HEK293 (cell line): Measurements from ENCODE around the gene HSPH1.

Experiments used
- CTCF ChIA-PET: fragments of 350-600 bp; formaldehyde crosslinking; extraction: SDS; loops from one replicate; lab custom pipeline; 2021; ENCODE audit warnings: antibody characterized with exemption; lab: Yijun Ruan, JAX
- POLR2A ChIA-PET: fragments of 300-600 bp; formaldehyde crosslinking; extraction: SDS; loops from one replicate; lab custom pipeline; 2020; ENCODE audit warnings: antibody characterized with exemption, inconsistent platforms; lab: Yijun Ruan, JAX
- H3K27ac ChIP-seq: fragments of 200-500 bp; sonication (Bioruptor generic); 2 replicates; pipeline ENCODE4 v1.5.1; 2014; ENCODE audit warnings: low read depth, low read length, control low read depth, inconsistent platforms; ENCODE audit errors: extremely low read depth
- H3K36me3 ChIP-seq, 2 experiments: fragments of 200-500 bp in 1 of 2; sonication (Bioruptor generic) in 1 of 2; 1 replicate in 1 of 2; 2 replicates in 1 of 2; pipeline ENCODE4 v1.5.1; 2014 to 2017; ENCODE audit warnings: inconsistent platforms in 2 of 2, low read length in 2 of 2; ENCODE audit not compliant: control insufficient read depth in 2 of 2, insufficient read depth in 1 of 2
- H3K4me1 ChIP-seq: fragments of 200-500 bp; sonication (Bioruptor generic); 2 replicates; pipeline ENCODE4 v1.5.1; 2014; ENCODE audit warnings: mild to moderate bottlenecking, low read length, inconsistent platforms; ENCODE audit not compliant: control insufficient read depth, insufficient read depth
- H3K4me3 ChIP-seq: 2 replicates; pipeline ENCODE4 v1.5.1; 2011; ENCODE audit warnings: low read depth, mild to moderate bottlenecking, control low read depth, low read length, moderate library complexity
- H3K9me3 ChIP-seq: fragments of 200-500 bp; sonication (Bioruptor generic); 2 replicates; pipeline ENCODE4 v1.5.1; 2014; ENCODE audit warnings: low read depth, low read length, inconsistent platforms; ENCODE audit not compliant: control insufficient read depth, insufficient read depth
- EGR2 ChIP-seq: fragments of 450-650 bp; formaldehyde crosslinking; IDR thresholded peaks from 2 replicates; pipeline ENCODE4 v1.5.1; 2016; ENCODE audit warnings: low read depth, missing biosample characterization, missing genetic modification characterization
- FEZF1 ChIP-seq: fragments of 450-650 bp; formaldehyde crosslinking; IDR thresholded peaks from 2 replicates; pipeline ENCODE4 v1.5.1; 2016; ENCODE audit warnings: missing biosample characterization, missing genetic modification characterization
- KLF1 ChIP-seq: fragments of 450-650 bp; formaldehyde crosslinking; IDR thresholded peaks from 2 replicates; pipeline ENCODE4 v1.5.1; 2016; ENCODE audit warnings: missing biosample characterization, missing genetic modification characterization
- REPIN1 ChIP-seq: fragments of 450-650 bp; formaldehyde crosslinking; IDR thresholded peaks from 2 replicates; pipeline ENCODE4 v1.5.1; 2017; ENCODE audit warnings: missing biosample characterization, missing genetic modification characterization, low read depth
- SP2 ChIP-seq: fragments of 450-650 bp; formaldehyde crosslinking; IDR thresholded peaks from 2 replicates; pipeline ENCODE4 v1.5.1; 2016; ENCODE audit warnings: missing biosample characterization, missing genetic modification characterization
- YY2 ChIP-seq: fragments of 450-650 bp; formaldehyde crosslinking; IDR thresholded peaks from 2 replicates; pipeline ENCODE4 v1.5.1; 2016; ENCODE audit warnings: missing biosample characterization, missing genetic modification characterization
- ZBTB17 ChIP-seq: fragments of 450-650 bp; formaldehyde crosslinking; IDR thresholded peaks from 2 replicates; pipeline ENCODE4 v1.5.1; 2016; ENCODE audit warnings: missing biosample characterization, missing genetic modification characterization
- ZIC2 ChIP-seq: fragments of 450-650 bp; formaldehyde crosslinking; IDR thresholded peaks from 2 replicates; pipeline ENCODE4 v1.5.1; 2016; ENCODE audit warnings: missing biosample characterization, missing genetic modification characterization
- ZNF138 ChIP-seq: fragments of 450-650 bp; formaldehyde crosslinking; IDR thresholded peaks from 2 replicates; pipeline ENCODE4 v1.5.1; 2016; ENCODE audit warnings: missing biosample characterization, missing genetic modification characterization, borderline replicate concordance
- ZNF16 ChIP-seq: fragments of 450-650 bp; formaldehyde crosslinking; IDR thresholded peaks from 2 replicates; pipeline ENCODE4 v1.5.1; 2016; ENCODE audit warnings: low read depth, missing biosample characterization, missing genetic modification characterization
- ZNF211 ChIP-seq: fragments of 450-650 bp; formaldehyde crosslinking; IDR thresholded peaks from 2 replicates; pipeline ENCODE4 v1.5.1; 2016; ENCODE audit warnings: low read depth, missing biosample characterization, missing genetic modification characterization
- ZNF24 ChIP-seq: fragments of 450-650 bp; formaldehyde crosslinking; IDR thresholded peaks from 2 replicates; pipeline ENCODE4 v1.5.1; 2016; ENCODE audit warnings: missing biosample characterization, missing genetic modification characterization
- ZNF341 ChIP-seq: fragments of 450-650 bp; formaldehyde crosslinking; IDR thresholded peaks from 2 replicates; pipeline ENCODE4; 2016; ENCODE audit warnings: low read depth, missing biosample characterization, missing genetic modification characterization
- ZNF350 ChIP-seq: fragments of 450-650 bp; formaldehyde crosslinking; IDR thresholded peaks from 2 replicates; pipeline ENCODE4 v1.5.0; 2017; ENCODE audit warnings: missing biosample characterization, mild to moderate bottlenecking, missing genetic modification characterization
- ZNF354C ChIP-seq: fragments of 450-650 bp; formaldehyde crosslinking; IDR thresholded peaks from 2 replicates; pipeline ENCODE4 v1.5.1; 2016; ENCODE audit warnings: missing biosample characterization, missing genetic modification characterization, low read depth, borderline replicate concordance
- ZNF48 ChIP-seq: fragments of 450-650 bp; formaldehyde crosslinking; IDR thresholded peaks from 2 replicates; pipeline ENCODE4 v1.5.1; 2016; ENCODE audit warnings: missing biosample characterization, missing genetic modification characterization
- ZNF501 ChIP-seq: fragments of 450-650 bp; formaldehyde crosslinking; IDR thresholded peaks from 2 replicates; pipeline ENCODE4 v1.5.1; 2016; ENCODE audit warnings: missing biosample characterization, missing genetic modification characterization
- ZNF549 ChIP-seq: fragments of 450-650 bp; IDR thresholded peaks from 2 replicates; pipeline ENCODE4 v1.5.1; 2018; ENCODE audit warnings: missing biosample characterization, missing genetic modification characterization, mild to moderate bottlenecking, inconsistent platforms, moderate library complexity
- ZNF571 ChIP-seq: fragments of 450-650 bp; formaldehyde crosslinking; IDR thresholded peaks from 2 replicates; pipeline ENCODE4 v1.5.0; 2017; ENCODE audit warnings: missing biosample characterization, missing genetic modification characterization
- ZNF660 ChIP-seq: fragments of 450-650 bp; IDR thresholded peaks from 2 replicates; pipeline ENCODE4 v1.5.1; 2018; ENCODE audit warnings: missing biosample characterization, mild to moderate bottlenecking, missing genetic modification characterization
- ZNF776 ChIP-seq: fragments of 450-650 bp; formaldehyde crosslinking; IDR thresholded peaks from 2 replicates; pipeline ENCODE4 v1.5.0; 2017; ENCODE audit warnings: missing biosample characterization, missing genetic modification characterization, borderline replicate concordance
- ZNF777 ChIP-seq: fragments of 450-650 bp; formaldehyde crosslinking; IDR thresholded peaks from 2 replicates; pipeline ENCODE4 v1.5.1; 2017; ENCODE audit warnings: missing biosample characterization, missing genetic modification characterization, borderline replicate concordance
- TF ChIP-seq, protein P1 (sequence below): fragments of 450-650 bp; formaldehyde crosslinking; IDR thresholded peaks from 2 replicates; pipeline ENCODE4 v1.5.1; 2016; ENCODE audit warnings: missing biosample characterization, missing genetic modification characterization
- TF ChIP-seq, protein P2 (sequence below): fragments of 450-650 bp; formaldehyde crosslinking; IDR thresholded peaks from 2 replicates; pipeline ENCODE4 v1.5.1; 2016; ENCODE audit warnings: missing biosample characterization, missing genetic modification characterization
- TF ChIP-seq, protein P3 (sequence below): fragments of 450-650 bp; formaldehyde crosslinking; conservative IDR thresholded peaks from 2 replicates; pipeline ENCODE4 v1.5.1; 2016; ENCODE audit warnings: low read depth, missing biosample characterization, missing genetic modification characterization
- TF ChIP-seq, protein P4 (sequence below): fragments of 450-650 bp; formaldehyde crosslinking; IDR thresholded peaks from 2 replicates; pipeline ENCODE4 v1.5.1; 2016; ENCODE audit warnings: missing biosample characterization, missing genetic modification characterization
- TF ChIP-seq, protein P5 (sequence below): fragments of 450-650 bp; formaldehyde crosslinking; IDR thresholded peaks from 2 replicates; pipeline ENCODE4 v1.5.1; 2017; ENCODE audit warnings: missing biosample characterization, missing genetic modification characterization

The HSPH1 gene

DNA sequence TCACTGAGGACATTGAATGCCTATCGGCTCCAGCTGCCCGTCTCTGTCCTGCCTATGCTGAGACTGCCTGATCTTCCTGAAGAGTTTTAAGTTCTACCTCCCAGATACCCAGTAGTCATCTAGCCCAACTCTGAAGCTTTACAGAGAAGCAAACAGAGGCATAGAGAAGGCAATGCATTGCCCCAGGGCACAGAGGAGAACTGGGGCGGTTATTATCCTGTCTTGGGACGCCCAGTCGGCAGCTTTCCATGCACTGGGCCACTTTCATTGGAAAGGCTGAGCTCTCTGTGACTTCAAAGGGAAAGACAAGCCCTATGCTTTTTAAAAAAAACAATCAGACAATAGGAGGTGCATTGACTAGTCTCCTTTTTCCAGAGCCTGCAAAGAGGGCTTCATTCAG is 71.6 kb downstream of the HSPH1 start:
- H3K27ac ChIP-seq = no peak overlapping the region
- no peak overlapping the region for H3K4me3 ChIP-seq
- CTCF ChIA-PET = interaction anchor here (0.6 kb wide), 1 partner anchor 977 kb away, joined by 3 read pairs; no protein-coding TSS in a partner anchor
- H3K4me1 ChIP-seq = no peaks in the 10 kb centered on the region
- H3K9me3 ChIP-seq = no peaks in the 10 kb centered on the region
- no peak for TF ChIP-seq ZNF138
- TF ChIP-seq FEZF1 (tag by site-specific recombination) = no peak
- TF ChIP-seq ZNF350 (tag by site-specific recombination) = no peak
- TF ChIP-seq, protein P1, sequence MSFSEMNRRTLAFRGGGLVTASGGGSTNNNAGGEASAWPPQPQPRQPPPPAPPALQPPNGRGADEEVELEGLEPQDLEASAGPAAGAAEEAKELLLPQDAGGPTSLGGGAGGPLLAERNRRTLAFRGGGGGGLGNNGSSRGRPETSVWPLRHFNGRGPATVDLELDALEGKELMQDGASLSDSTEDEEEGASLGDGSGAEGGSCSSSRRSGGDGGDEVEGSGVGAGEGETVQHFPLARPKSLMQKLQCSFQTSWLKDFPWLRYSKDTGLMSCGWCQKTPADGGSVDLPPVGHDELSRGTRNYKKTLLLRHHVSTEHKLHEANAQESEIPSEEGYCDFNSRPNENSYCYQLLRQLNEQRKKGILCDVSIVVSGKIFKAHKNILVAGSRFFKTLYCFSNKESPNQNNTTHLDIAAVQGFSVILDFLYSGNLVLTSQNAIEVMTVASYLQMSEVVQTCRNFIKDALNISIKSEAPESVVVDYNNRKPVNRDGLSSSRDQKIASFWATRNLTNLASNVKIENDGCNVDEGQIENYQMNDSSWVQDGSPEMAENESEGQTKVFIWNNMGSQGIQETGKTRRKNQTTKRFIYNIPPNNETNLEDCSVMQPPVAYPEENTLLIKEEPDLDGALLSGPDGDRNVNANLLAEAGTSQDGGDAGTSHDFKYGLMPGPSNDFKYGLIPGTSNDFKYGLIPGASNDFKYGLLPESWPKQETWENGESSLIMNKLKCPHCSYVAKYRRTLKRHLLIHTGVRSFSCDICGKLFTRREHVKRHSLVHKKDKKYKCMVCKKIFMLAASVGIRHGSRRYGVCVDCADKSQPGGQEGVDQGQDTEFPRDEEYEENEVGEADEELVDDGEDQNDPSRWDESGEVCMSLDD = no peak
- TF ChIP-seq ZNF776 (tag by site-specific recombination) = no peak
- no peak for TF ChIP-seq KLF1 (tag by site-specific recombination)
- TF ChIP-seq ZNF48 (tag by site-specific recombination) = no peak
- TF ChIP-seq, protein P2, sequence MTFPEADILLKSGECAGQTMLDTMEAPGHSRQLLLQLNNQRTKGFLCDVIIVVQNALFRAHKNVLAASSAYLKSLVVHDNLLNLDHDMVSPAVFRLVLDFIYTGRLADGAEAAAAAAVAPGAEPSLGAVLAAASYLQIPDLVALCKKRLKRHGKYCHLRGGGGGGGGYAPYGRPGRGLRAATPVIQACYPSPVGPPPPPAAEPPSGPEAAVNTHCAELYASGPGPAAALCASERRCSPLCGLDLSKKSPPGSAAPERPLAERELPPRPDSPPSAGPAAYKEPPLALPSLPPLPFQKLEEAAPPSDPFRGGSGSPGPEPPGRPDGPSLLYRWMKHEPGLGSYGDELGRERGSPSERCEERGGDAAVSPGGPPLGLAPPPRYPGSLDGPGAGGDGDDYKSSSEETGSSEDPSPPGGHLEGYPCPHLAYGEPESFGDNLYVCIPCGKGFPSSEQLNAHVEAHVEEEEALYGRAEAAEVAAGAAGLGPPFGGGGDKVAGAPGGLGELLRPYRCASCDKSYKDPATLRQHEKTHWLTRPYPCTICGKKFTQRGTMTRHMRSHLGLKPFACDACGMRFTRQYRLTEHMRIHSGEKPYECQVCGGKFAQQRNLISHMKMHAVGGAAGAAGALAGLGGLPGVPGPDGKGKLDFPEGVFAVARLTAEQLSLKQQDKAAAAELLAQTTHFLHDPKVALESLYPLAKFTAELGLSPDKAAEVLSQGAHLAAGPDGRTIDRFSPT (tag by site-specific recombination) = no peak
- no peak for TF ChIP-seq ZNF24 (tag by site-specific recombination)
- TF ChIP-seq, all 188 proteins: peak for 0
- H3K36me3 ChIP-seq = no peaks in the 10 kb centered on the region
- POLR2A ChIA-PET = no interaction called here

DNA sequence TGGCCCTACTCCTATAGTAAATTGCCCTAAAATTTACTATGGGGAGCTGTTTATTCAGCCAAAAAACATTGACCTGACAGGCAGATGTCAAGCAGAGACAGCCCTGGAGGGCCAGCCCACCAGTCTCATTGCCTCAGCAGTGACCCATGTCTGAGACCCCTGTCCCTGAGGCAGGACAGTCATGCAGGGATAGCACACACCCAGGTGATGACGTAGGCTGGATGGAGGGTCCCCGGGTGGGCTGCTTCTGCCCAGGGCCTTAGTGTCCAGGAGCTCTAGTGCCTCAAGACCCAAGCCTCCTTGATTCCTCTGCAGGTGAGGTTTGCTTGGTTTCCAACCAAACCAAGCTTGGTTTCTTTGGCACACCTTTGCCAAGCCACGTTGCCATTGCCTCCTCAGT is 72.1 kb downstream of the HSPH1 start:
- CTCF ChIA-PET = no interaction called here
- Histone ChIP-seq H3K4me3 (no peak overlapping the region), H3K27ac (no peak overlapping the region), H3K36me3 (no peaks in the 10 kb centered on the region), H3K9me3 (no peaks in the 10 kb centered on the region), H3K4me1 (no peaks in the 10 kb centered on the region)
- POLR2A ChIA-PET = no interaction called here
- TF ChIP-seq ZNF549 (tag by site-specific recombination) = no peak
- TF ChIP-seq ZNF16 (tag by site-specific recombination) = no peak
- TF ChIP-seq ZBTB17 (tag by site-specific recombination) = no peak
- TF ChIP-seq, protein P3, sequence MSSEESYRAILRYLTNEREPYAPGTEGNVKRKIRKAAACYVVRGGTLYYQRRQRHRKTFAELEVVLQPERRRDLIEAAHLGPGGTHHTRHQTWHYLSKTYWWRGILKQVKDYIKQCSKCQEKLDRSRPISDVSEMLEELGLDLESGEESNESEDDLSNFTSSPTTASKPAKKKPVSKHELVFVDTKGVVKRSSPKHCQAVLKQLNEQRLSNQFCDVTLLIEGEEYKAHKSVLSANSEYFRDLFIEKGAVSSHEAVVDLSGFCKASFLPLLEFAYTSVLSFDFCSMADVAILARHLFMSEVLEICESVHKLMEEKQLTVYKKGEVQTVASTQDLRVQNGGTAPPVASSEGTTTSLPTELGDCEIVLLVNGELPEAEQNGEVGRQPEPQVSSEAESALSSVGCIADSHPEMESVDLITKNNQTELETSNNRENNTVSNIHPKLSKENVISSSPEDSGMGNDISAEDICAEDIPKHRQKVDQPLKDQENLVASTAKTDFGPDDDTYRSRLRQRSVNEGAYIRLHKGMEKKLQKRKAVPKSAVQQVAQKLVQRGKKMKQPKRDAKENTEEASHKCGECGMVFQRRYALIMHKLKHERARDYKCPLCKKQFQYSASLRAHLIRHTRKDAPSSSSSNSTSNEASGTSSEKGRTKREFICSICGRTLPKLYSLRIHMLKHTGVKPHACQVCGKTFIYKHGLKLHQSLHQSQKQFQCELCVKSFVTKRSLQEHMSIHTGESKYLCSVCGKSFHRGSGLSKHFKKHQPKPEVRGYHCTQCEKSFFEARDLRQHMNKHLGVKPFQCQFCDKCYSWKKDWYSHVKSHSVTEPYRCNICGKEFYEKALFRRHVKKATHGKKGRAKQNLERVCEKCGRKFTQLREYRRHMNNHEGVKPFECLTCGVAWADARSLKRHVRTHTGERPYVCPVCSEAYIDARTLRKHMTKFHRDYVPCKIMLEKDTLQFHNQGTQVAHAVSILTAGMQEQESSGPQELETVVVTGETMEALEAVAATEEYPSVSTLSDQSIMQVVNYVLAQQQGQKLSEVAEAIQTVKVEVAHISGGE = no peak
- TF ChIP-seq ZNF354C (tag by site-specific recombination) = no peak
- TF ChIP-seq EGR2 (tag by site-specific recombination) = no peak
- TF ChIP-seq, protein P4, sequence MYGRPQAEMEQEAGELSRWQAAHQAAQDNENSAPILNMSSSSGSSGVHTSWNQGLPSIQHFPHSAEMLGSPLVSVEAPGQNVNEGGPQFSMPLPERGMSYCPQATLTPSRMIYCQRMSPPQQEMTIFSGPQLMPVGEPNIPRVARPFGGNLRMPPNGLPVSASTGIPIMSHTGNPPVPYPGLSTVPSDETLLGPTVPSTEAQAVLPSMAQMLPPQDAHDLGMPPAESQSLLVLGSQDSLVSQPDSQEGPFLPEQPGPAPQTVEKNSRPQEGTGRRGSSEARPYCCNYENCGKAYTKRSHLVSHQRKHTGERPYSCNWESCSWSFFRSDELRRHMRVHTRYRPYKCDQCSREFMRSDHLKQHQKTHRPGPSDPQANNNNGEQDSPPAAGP (tag by site-specific recombination) = no peak
- TF ChIP-seq REPIN1 = no peak
- no peak for TF ChIP-seq ZNF571 (tag by site-specific recombination)
- no peak for TF ChIP-seq ZNF341 (tag by site-specific recombination)
- TF ChIP-seq ZIC2 (tag by site-specific recombination) = no peak
- no peak for TF ChIP-seq ZNF501 (tag by site-specific recombination)
- TF ChIP-seq ZNF777 = no peak
- TF ChIP-seq YY2 (tag by site-specific recombination) = no peak
- TF ChIP-seq, protein P5, sequence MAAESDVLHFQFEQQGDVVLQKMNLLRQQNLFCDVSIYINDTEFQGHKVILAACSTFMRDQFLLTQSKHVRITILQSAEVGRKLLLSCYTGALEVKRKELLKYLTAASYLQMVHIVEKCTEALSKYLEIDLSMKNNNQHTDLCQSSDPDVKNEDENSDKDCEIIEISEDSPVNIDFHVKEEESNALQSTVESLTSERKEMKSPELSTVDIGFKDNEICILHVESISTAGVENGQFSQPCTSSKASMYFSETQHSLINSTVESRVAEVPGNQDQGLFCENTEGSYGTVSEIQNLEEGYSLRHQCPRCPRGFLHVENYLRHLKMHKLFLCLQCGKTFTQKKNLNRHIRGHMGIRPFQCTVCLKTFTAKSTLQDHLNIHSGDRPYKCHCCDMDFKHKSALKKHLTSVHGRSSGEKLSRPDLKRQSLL = no peak
- no peak for TF ChIP-seq SP2 (tag by site-specific recombination)
- TF ChIP-seq ZNF211 (tag by site-specific recombination) = no peak
- TF ChIP-seq ZNF660 (tag by site-specific recombination) = no peak
